ENCODE measurements around the gene RTN4R.

DNA sequence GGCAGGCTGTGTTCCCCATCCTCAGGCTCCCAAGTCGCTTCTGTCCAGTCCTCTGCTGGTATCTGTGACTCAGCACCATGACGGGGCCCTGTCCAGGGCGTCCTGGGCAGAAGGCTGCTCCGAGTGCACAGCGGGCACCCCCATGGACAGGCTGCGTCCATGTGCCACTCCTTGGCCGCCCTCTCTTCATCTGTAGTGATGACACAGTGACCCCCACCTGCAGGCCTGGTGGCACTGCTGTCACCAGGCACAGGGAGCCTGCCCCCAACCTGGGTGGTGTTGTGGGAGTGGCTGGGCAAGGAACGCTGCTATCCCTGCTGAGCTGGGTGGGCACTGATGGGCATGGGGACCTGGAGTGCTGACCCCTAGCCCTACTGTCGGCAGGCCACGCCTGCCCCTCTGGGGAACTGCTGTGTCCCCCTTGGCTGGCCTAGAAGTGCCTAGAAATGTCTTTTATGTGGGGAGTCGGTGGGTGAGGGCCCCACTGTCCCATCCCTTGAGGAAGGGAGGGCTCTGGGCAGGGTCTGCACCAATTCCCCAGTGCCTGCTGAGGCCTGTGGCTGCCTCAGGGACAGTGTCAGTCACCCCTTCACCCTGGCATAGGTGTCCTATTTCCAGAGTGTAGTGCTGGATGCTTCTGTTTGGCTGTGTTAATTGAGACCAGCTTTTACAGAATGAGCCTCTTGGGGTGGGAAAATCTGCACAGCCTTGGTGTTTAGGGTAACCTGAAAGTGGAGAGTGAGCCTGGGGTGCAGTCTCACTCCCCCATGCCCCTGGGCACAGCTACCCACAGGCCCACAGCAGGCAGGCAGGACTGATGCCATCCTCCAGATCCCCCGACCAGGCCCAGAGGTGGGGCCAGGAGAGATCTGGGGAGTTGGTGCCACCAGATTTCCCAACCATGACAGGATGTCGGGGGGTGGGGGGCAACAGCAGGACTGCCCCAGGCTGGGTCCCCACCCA, 34.5 kb downstream of the RTN4R start:
- TF ChIP-seq CTCF (IDR thresholded peaks at IDR 0.05; ENCODE audit: low read length), result no peak
- no peak for TF ChIP-seq EZH2 (IDR thresholded peaks at IDR 0.05; ENCODE audit: borderline replicate concordance, low read length)
